GM23338 (cell line): Measurements from ENCODE around the gene KRT37. TPM values are rescaled to one million over a fixed set of nuclear protein-coding genes. Genes with fewer than 3 reads are reported as not detected.

ENCODE experiments used
- ATAC-seq: fragments of 200-7000 bp; cut with Tn5 transposase; 3 replicates; pipeline ENCODE4 v1.9.1; 2020
- DNase-seq: peaks from one replicate; pipeline ENCODE4 v3.0.0-alpha.2; 2015; ENCODE audit warnings: low spot score
- H2AFZ ChIP-seq: fragments of 200-600 bp; sonication (generic); 2 replicates; pipeline ENCODE4 v1.8.0; 2016; ENCODE audit warnings: antibody characterized with exemption, mild to moderate bottlenecking, moderate library complexity
- H3F3A ChIP-seq: fragments of 200-600 bp; sonication (generic); replicated peaks from 2 replicates; pipeline ENCODE4 v1.8.0; 2017; ENCODE audit warnings: antibody characterized with exemption, mixed run types, low read depth
- H3K27ac ChIP-seq: fragments of 200-600 bp; sonication (generic); 2 replicates; pipeline ENCODE4 v1.6.1; 2016; ENCODE audit warnings: low read depth
- H3K27me3 ChIP-seq: fragments of 200-600 bp; sonication (generic); 2 replicates; pipeline ENCODE4 v1.8.0; 2016; ENCODE audit warnings: mild to moderate bottlenecking, mixed run types, moderate library complexity; ENCODE audit not compliant: insufficient read depth
- H3K36me3 ChIP-seq: fragments of 200-600 bp; sonication (generic); 2 replicates; pipeline ENCODE4 v1.8.0; 2016; ENCODE audit warnings: mild to moderate bottlenecking; ENCODE audit not compliant: insufficient read depth
- H3K4me1 ChIP-seq: fragments of 200-600 bp; sonication (generic); 2 replicates; pipeline ENCODE4 v1.8.0; 2016; ENCODE audit warnings: mild to moderate bottlenecking, moderate library complexity; ENCODE audit not compliant: insufficient read depth
- H3K4me2 ChIP-seq: fragments of 200-600 bp; sonication (generic); 2 replicates; pipeline ENCODE4 v1.7.1; 2017; ENCODE audit warnings: mixed run types
- H3K4me3 ChIP-seq: fragments of 200-600 bp; sonication (generic); 2 replicates; pipeline ENCODE4 v1.6.1; 2016; ENCODE audit warnings: mixed run types
- H3K79me2 ChIP-seq: fragments of 200-600 bp; sonication (generic); replicated peaks from 2 replicates; pipeline ENCODE4 v1.8.0; 2017; ENCODE audit warnings: mild to moderate bottlenecking; ENCODE audit not compliant: insufficient read depth
- H3K9me2 ChIP-seq: fragments of 200-600 bp; sonication (generic); 2 replicates; pipeline ENCODE4 v1.8.0; 2017; ENCODE audit not compliant: insufficient read depth
- H4K20me1 ChIP-seq: fragments of 200-600 bp; sonication (generic); replicated peaks from 2 replicates; pipeline ENCODE4 v1.8.0; 2017; ENCODE audit warnings: mild to moderate bottlenecking; ENCODE audit not compliant: insufficient read depth
- H3K27ac Mint-ChIP-seq: 2 replicates; pipeline ENCODE4 v1.8.0; 2020; ENCODE audit warnings: inconsistent platforms, mild to moderate bottlenecking, moderate library complexity, mixed read lengths
- H3K27me3 Mint-ChIP-seq: 3 replicates; pipeline ENCODE4 v1.8.0; 2022; ENCODE audit warnings: low read depth, mild to moderate bottlenecking, moderate library complexity, mixed read lengths, inconsistent platforms; ENCODE audit not compliant: insufficient read depth, poor library complexity
- H3K36me3 Mint-ChIP-seq: 3 replicates; pipeline ENCODE4 v1.8.0; 2021; ENCODE audit warnings: low read depth, mild to moderate bottlenecking, inconsistent platforms, moderate library complexity, mixed read lengths
- H3K4me1 Mint-ChIP-seq: 3 replicates; pipeline ENCODE4 v1.8.0; 2020; ENCODE audit warnings: mild to moderate bottlenecking, inconsistent platforms, mixed read lengths
- H3K4me3 Mint-ChIP-seq: 3 replicates; pipeline ENCODE4 v1.8.0; 2021; ENCODE audit warnings: moderate library complexity, mild to moderate bottlenecking, inconsistent platforms, mixed read lengths
- H3K9me3 Mint-ChIP-seq: 3 replicates; pipeline ENCODE4 v1.8.0; 2020; ENCODE audit warnings: moderate library complexity, mild to moderate bottlenecking, inconsistent platforms, mixed read lengths
- CREB1 ChIP-seq: fragments of 250-450 bp; sonication (Bioruptor Pico); IDR thresholded peaks from 2 replicates; pipeline ENCODE4 v1.5.0; 2020; ENCODE audit warnings: low read depth, mild to moderate bottlenecking, moderate library complexity
- JUNB ChIP-seq: IDR thresholded peaks from one replicate; pipeline ENCODE4 v1.6.1; 2016; ENCODE audit warnings: antibody characterized with exemption; ENCODE audit not compliant: unreplicated experiment
- NANOG ChIP-seq: IDR thresholded peaks from 2 replicates; pipeline ENCODE4 v1.6.1; 2016; ENCODE audit warnings: antibody characterized with exemption, borderline replicate concordance
- POLR2AphosphoS5 ChIP-seq: IDR thresholded peaks from 2 replicates; pipeline ENCODE4 v1.6.1; 2016; ENCODE audit warnings: antibody characterized with exemption, low read depth
- STAT1 ChIP-seq: IDR thresholded peaks from one replicate; pipeline ENCODE4 v1.6.1; 2016; ENCODE audit warnings: antibody characterized with exemption; ENCODE audit not compliant: unreplicated experiment
- ZNF331 ChIP-seq: fragments of 250-450 bp; sonication (Bioruptor Pico); IDR thresholded peaks from 2 replicates; pipeline ENCODE4 v1.5.0; 2020; ENCODE audit warnings: low read depth, mild to moderate bottlenecking, moderate library complexity
- polyA plus RNA-seq: library from polyadenylated mRNA; unstranded; fragments of >200 nt; fragmentation: Nextera tagmentation; extraction: Ambion mirVana; gene quantifications from 2 replicates; pipeline ENCODE4 v1.2.1, GENCODE V29; 2016
- total RNA-seq: library from RNA; depleted of rRNA; stranded (reverse); fragments of >200 nt; shearing (Covaris generic); gene quantifications from 2 replicates; pipeline ENCODE4 v1.2.3, GENCODE V29; 2014
- TF ChIP-seq, protein P1 (sequence below), 2 experiments: fragments of 200-600 bp in 1 of 2; sonication (generic) in 1 of 2; conservative IDR thresholded peaks; 2 replicates each; pipeline versions ENCODE4 v1.5.1 to v1.6.1; 2016 to 2017; ENCODE audit warnings: antibody characterized with exemption in 2 of 2, low read depth in 2 of 2, mild to moderate bottlenecking in 2 of 2, moderate library complexity in 1 of 2
- TF ChIP-seq, protein P2 (sequence below): IDR thresholded peaks from one replicate; pipeline ENCODE4 v1.6.1; 2018; ENCODE audit warnings: antibody characterized with exemption; ENCODE audit not compliant: unreplicated experiment
- TF ChIP-seq, protein P3 (sequence below): fragments of 250-450 bp; sonication (Bioruptor Pico); IDR thresholded peaks from 2 replicates; pipeline ENCODE4 v1.5.0; 2020; ENCODE audit warnings: mild to moderate bottlenecking, moderate library complexity

Gene KRT37
- total and polyA plus RNA-seq, 2 experiments from 2014 or later: not detected

DNA sequence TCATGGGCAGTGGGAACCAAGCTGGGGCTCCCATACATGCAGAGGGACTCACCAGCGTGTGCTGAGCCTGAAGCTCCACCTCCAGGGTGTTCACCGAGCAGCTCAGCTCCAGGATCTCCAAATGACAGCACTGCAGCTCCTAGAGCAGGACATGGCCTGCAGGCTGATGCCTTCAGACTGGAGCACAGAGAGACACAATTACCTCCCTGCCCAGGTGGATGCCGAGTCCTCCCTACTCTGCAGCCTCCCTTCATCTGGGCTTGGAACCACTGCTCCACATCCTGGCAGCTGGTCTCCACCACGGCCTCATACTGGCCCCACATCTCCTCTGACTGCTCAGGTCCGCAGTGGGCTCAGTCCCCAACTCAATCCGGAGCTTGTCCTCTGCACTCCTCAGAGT lies 24.6 kb upstream of the KRT37 start (continued):
- TF ChIP-seq, protein P1, sequence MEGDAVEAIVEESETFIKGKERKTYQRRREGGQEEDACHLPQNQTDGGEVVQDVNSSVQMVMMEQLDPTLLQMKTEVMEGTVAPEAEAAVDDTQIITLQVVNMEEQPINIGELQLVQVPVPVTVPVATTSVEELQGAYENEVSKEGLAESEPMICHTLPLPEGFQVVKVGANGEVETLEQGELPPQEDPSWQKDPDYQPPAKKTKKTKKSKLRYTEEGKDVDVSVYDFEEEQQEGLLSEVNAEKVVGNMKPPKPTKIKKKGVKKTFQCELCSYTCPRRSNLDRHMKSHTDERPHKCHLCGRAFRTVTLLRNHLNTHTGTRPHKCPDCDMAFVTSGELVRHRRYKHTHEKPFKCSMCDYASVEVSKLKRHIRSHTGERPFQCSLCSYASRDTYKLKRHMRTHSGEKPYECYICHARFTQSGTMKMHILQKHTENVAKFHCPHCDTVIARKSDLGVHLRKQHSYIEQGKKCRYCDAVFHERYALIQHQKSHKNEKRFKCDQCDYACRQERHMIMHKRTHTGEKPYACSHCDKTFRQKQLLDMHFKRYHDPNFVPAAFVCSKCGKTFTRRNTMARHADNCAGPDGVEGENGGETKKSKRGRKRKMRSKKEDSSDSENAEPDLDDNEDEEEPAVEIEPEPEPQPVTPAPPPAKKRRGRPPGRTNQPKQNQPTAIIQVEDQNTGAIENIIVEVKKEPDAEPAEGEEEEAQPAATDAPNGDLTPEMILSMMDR (conservative IDR thresholded peaks at IDR 0.05; ENCODE audit: low read depth in 2 of 2): no peak
- no peak for TF ChIP-seq POLR2AphosphoS5

DNA sequence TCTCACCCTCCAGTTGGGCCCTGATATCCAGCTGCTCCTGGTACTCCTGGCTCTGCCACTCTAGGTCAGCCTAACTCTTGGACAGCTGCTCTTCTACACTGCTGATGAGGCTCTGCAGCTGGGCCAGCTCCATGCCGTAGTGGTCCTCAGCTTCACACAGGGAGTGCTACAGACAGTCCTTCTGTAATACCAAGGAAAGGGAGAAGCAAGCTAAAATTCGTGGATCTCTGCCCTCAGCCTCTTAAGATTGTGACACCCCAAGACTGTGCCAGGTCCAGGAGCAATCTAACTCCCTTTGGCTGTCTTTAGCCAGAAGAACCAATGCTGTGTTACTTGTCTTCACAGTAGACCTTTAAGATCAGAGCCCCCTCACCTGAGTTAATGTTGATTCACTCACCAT lies 24.1 kb upstream of the KRT37 start:
- Histone ChIP-seq H3F3A (no peaks in the 10 kb centered on the region), H3K27ac (no peak overlapping the region), H3K4me3 (no peak overlapping the region), H3K36me3 (no peaks in the 10 kb centered on the region; the same call in 1 of the 2 replicates), H3K4me2 (no peak overlapping the region), H3K27me3 (no peaks in the 10 kb centered on the region), H3K4me1 (no peaks in the 10 kb centered on the region), H2AFZ (no peak overlapping the region), H3K9me2 (0 out of 2 replicates have a peak, but pooled peaks cover 1% of the 10 kb centered on the region), H4K20me1 (no peaks in the 10 kb centered on the region), H3K79me2 (no peaks in the 10 kb centered on the region)
- ATAC-seq (no peak), DNase-seq (no peak)
- TF ChIP-seq CREB1 (CRISPR knock-in tag) (no peak), STAT1 (no peak), ZNF331 (CRISPR knock-in tag) (no peak), JUNB (no peak), NANOG (no peak)
- TF ChIP-seq, protein P2, sequence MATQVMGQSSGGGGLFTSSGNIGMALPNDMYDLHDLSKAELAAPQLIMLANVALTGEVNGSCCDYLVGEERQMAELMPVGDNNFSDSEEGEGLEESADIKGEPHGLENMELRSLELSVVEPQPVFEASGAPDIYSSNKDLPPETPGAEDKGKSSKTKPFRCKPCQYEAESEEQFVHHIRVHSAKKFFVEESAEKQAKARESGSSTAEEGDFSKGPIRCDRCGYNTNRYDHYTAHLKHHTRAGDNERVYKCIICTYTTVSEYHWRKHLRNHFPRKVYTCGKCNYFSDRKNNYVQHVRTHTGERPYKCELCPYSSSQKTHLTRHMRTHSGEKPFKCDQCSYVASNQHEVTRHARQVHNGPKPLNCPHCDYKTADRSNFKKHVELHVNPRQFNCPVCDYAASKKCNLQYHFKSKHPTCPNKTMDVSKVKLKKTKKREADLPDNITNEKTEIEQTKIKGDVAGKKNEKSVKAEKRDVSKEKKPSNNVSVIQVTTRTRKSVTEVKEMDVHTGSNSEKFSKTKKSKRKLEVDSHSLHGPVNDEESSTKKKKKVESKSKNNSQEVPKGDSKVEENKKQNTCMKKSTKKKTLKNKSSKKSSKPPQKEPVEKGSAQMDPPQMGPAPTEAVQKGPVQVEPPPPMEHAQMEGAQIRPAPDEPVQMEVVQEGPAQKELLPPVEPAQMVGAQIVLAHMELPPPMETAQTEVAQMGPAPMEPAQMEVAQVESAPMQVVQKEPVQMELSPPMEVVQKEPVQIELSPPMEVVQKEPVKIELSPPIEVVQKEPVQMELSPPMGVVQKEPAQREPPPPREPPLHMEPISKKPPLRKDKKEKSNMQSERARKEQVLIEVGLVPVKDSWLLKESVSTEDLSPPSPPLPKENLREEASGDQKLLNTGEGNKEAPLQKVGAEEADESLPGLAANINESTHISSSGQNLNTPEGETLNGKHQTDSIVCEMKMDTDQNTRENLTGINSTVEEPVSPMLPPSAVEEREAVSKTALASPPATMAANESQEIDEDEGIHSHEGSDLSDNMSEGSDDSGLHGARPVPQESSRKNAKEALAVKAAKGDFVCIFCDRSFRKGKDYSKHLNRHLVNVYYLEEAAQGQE: no peak
- TF ChIP-seq, protein P1 (conservative IDR thresholded peaks at IDR 0.05; ENCODE audit: low read depth in 2 of 2): no peak
- TF ChIP-seq, protein P3, sequence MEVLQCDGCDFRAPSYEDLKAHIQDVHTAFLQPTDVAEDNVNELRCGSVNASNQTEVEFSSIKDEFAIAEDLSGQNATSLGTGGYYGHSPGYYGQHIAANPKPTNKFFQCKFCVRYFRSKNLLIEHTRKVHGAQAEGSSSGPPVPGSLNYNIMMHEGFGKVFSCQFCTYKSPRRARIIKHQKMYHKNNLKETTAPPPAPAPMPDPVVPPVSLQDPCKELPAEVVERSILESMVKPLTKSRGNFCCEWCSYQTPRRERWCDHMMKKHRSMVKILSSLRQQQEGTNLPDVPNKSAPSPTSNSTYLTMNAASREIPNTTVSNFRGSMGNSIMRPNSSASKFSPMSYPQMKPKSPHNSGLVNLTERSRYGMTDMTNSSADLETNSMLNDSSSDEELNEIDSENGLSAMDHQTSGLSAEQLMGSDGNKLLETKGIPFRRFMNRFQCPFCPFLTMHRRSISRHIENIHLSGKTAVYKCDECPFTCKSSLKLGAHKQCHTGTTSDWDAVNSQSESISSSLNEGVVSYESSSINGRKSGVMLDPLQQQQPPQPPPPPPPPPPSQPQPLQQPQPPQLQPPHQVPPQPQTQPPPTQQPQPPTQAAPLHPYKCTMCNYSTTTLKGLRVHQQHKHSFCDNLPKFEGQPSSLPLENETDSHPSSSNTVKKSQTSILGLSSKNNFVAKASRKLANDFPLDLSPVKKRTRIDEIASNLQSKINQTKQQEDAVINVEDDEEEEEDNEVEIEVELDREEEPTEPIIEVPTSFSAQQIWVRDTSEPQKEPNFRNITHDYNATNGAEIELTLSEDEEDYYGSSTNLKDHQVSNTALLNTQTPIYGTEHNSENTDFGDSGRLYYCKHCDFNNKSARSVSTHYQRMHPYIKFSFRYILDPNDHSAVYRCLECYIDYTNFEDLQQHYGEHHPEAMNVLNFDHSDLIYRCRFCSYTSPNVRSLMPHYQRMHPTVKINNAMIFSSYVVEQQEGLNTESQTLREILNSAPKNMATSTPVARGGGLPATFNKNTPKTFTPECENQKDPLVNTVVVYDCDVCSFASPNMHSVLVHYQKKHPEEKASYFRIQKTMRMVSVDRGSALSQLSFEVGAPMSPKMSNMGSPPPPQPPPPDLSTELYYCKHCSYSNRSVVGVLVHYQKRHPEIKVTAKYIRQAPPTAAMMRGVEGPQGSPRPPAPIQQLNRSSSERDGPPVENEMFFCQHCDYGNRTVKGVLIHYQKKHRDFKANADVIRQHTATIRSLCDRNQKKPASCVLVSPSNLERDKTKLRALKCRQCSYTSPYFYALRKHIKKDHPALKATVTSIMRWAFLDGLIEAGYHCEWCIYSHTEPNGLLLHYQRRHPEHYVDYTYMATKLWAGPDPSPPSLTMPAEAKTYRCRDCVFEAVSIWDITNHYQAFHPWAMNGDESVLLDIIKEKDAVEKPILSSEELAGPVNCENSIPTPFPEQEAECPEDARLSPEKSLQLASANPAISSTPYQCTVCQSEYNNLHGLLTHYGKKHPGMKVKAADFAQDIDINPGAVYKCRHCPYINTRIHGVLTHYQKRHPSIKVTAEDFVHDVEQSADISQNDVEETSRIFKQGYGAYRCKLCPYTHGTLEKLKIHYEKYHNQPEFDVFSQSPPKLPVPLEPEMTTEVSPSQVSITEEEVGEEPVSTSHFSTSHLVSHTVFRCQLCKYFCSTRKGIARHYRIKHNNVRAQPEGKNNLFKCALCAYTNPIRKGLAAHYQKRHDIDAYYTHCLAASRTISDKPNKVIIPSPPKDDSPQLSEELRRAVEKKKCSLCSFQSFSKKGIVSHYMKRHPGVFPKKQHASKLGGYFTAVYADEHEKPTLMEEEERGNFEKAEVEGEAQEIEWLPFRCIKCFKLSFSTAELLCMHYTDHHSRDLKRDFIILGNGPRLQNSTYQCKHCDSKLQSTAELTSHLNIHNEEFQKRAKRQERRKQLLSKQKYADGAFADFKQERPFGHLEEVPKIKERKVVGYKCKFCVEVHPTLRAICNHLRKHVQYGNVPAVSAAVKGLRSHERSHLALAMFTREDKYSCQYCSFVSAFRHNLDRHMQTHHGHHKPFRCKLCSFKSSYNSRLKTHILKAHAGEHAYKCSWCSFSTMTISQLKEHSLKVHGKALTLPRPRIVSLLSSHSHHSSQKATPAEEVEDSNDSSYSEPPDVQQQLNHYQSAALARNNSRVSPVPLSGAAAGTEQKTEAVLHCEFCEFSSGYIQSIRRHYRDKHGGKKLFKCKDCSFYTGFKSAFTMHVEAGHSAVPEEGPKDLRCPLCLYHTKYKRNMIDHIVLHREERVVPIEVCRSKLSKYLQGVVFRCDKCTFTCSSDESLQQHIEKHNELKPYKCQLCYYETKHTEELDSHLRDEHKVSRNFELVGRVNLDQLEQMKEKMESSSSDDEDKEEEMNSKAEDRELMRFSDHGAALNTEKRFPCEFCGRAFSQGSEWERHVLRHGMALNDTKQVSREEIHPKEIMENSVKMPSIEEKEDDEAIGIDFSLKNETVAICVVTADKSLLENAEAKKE (CRISPR knock-in tag): no peak
- Mint-ChIP-seq H3K27me3 (peaks cover 4% of the 10 kb centered on the region), H3K4me3 (no peak overlapping the region), H3K36me3 (peaks cover 2% of the 10 kb centered on the region; the same call in 1 of the 3 replicates), H3K27ac (no peak overlapping the region), H3K4me1 (no peaks in the 10 kb centered on the region), H3K9me3 (peaks cover 19% of the 10 kb centered on the region; the same call in 2 of the 3 replicates)
